Kasumi-1 (cell line): Measurements from ENCODE around the gene ITPRIPL2.

ENCODE experiments used
- DNase-seq, 2 experiments: peaks; one replicate each; lab custom pipeline; 2025; lab: John Stamatoyannopoulos, UW

The ITPRIPL2 gene

DNA sequence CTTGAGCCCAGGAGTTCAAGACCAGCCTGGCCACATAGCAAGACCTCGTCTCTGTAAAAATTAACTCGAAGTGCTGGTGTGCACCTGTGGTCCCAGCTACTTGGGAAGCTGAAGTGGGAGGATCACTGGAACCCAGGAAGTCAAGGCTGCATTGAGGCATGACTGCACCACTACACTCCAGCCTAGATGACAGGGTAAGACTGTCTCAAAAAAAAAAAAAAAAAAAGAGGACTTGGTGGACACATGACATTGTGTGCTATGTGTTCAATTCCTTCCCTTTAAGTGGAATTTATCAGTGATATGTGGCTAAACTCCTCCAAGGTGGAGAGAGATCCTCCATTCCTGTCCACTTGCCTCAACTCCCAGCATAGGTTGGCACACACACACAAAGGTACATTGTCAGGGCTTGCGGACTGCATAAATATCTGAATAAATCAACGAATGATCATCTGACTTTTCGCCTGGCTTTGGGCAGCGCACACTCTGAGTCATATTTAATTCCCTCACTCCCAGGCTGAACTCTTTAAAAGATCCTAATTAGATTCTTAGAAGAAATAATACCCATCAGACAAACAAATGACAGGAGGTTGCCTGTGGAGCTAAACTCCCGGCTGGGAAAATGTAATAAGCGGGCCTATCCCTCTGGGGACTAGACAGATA, 29.3 kb downstream of the ITPRIPL2 start:
- DNase-seq: no peak

DNA sequence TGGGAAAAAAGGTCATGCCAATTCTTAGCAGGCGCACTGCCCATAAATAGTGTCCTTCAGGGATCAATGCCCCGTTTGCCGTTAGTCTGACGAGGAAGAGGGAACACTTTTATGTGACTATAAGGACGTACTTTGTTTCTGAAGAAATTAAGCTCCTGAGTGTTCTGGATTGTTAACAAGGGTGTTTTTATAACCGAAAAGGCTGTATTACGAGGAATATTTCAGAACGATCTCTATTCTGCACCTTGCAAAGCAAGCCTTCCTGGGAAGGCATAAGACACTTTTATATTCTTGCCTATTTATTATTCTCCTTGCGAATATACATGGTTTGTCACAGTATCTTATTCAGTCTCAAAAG, 29.8 kb downstream of the ITPRIPL2 start:
- DNase-seq: no peak

DNA sequence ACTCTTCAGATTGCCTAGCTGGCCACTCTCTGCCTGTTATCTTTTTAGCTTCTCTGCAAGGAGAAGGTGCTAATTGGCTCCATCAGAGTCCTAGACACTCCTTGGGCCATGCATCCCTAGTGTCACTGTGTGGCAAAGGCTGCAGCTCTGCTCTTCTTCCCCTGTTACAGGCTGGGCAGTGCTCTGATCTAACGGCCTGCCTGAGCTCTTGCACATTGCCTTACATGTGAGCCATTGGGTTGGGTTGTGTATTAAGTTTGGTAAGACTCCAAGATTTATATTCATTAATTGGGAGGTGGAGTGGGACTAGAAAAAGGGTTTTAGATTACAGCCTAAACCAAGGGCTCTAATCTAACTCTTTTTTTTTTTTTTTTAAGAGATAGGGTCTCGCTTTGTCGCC, 31.2 kb downstream of the ITPRIPL2 start:
- DNase-seq: no peak

DNA sequence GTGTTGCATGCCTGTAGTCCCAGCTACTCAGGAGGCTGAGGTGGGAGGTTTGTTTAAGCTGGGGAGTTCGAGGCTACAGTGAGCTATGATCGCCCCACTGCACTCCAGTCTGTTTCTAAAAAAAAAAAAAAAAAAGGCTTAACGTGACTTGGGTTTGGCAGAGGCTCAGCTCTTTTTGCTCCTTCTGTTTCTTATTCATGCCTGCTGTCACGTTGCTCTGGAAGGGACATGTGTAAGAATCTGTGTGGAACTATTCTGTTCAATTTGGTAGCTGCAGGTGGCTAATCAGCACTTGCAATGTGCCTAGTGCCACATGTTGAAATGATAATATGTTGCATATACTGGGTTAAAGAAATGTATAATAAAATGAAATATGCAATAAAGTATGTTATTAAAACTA, 33.4 kb downstream of the ITPRIPL2 start:
- no peak for DNase-seq

DNA sequence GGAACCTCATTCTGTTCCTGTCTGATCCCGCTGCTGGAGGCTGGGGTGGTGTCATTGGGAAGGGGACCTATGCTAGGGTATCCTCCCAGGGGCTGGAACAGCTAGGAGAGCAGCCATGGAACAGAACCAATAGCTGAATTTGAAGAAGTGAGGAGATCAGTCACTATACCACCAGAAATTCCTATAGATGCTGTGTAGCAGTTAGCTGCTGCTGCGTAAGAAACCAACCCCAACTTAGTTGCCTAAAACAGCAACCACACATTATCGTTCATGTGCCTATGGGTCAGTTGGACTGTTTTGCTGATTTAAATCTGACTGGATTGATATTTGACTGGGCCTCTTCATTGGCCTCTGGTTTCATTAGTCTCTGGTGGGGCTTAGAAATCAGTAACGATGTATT, 33.9 kb downstream of the ITPRIPL2 start:
- no peak for DNase-seq

DNA sequence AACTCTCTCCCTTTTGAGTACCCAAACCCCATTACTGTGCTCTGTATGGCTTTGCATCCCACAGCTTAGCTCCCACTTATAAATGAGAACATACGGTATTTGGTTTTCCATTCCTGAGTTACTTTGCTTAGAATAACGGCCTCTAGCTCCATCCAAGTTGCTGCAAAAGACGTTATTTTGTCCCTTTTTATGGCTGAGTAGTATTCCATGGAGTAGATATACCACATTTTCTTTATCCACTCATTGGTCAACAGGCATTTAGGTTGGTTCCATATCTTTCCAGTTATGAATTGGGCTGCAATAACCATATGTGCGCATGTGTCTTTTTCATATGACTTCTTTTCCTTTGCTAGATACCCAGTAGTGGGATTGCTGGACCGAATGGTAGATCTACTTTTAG, 34.4 kb downstream of the ITPRIPL2 start:
- DNase-seq: no peak

DNA sequence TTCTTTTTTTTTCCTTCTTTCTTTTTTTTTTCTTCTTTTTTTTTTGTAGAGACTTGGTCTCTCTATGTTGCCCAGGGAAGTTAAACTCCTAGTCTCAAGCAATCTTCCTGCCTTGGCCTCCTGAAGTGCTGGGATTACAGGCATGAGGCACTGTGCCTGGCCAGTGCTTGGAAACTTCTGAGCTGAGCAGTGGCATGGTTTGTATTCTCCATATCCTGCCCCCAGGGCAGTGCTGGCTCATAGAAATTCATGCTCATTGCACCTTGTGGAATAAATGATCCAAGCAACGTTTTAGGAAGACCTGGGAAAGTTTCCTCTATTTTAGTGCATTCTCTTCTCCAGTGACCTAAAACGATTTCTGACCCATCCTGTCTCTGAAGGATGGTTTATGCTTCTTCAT, 37.5 kb downstream of the ITPRIPL2 start:
- no peak for DNase-seq

DNA sequence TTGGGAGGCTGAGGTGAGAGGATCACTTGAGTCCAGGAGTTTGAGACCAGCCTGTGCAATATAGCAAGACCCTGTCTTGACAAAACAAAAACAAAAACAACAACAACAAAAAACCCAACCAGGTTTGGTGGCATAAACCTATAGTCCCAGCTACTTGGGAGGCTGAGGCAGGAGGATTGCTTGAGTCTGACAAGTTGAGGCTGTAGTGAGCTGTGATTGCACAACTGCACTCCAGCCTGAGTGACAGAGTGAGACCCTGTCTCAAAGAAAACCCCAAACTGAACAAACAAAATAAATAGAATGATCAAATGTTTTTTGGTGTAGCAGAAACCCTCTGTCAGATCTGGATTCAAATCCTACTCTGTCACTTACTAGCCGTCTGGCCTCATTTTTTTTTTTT, 38.3 kb downstream of the ITPRIPL2 start:
- DNase-seq: no peak

DNA sequence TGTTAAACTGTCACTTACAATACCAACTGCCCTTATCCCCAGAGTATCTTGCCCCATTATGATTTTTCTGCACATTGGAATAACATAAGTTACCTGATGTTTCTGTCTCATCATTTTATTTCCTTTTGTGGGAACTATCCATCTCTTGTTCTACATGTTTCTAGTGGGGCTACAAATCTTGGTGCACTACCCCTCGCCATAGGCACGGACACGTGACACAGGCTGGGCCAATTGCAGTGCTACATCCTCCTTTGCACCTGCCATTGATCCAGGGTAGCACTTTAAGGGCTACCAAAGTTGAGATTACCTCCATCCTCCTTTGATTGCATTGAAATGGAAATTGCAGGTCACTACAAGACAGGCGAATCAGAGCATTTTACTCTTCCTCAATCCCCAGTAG, 40.1 kb downstream of the ITPRIPL2 start:
- no peak for DNase-seq

DNA sequence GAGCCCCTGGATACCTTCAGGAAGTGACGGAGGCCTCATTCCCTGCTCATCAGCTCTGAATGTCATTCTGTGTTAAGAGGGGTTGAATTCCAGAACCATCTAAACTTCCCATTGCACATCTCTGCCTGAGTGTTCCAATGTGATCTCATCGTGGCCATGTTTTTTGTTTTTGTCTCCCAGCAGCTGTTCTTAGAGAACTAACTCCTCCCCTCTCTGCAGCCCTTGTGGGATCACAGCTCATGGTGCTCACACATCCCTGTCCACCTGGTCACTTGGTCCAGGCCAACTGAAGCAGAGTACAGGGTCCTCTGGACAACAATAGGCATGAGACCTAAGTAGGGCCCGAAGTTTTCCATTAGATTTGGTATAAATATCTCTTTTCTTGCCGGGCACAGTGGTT, 48.3 kb downstream of the ITPRIPL2 start:
- no peak for DNase-seq

DNA sequence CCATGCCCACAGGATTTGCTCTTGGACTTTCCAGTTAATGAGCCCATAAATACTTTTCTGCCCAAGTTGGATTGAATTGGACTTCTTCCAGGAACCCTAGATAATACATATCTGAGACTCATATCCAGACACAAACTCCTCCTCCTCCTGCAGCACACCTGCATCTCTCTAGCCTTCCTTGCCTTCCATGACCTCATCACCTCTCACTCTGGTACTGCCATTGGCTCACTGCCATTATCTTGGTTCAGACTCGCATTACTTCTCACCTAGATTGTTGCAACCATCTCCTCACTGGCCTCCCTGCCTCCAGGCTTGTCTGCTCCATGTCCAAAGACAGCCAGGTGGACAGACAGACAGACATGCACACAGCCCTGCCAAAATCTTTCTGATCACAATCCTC, 49.5 kb downstream of the ITPRIPL2 start:
- no peak for DNase-seq

DNA sequence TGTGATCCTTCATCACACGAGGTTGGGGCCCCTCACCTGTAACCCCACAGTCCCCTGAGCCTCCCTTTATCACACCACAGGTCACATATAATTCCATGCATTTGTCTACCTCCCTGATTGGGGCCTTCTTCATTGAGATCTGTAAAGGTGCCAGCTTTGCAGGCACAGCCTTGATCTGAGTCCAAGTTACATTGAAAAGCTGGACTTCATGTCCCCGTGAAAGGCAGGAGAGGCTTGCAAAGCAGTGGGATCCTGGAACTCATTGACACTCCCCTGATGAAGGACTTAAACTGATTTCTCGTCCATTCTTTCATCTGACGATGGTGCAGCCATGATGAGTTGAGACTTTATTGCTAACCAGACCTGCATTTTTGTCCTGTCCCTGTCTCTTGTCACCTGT, 50.5 kb downstream of the ITPRIPL2 start:
- no peak for DNase-seq

DNA sequence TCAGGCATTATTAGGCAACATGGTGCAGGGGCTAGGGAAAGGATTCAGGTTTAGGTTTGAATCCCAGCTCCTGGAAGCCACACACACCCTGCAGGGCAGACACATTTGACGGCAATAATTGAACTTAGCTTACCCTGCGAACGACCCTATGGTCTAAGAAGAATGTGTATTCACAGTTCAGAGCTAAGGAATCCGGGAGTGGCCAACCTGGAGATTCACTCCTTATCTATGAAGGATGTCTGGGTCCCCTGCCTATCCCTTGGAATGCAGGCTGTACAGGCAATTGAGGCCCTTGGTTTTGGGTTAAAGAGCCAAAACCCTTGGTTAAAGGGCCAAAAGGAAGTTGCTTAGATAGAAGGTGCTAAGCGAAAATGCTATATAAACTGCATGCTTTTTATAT, 51.3 kb downstream of the ITPRIPL2 start:
- no peak for DNase-seq

DNA sequence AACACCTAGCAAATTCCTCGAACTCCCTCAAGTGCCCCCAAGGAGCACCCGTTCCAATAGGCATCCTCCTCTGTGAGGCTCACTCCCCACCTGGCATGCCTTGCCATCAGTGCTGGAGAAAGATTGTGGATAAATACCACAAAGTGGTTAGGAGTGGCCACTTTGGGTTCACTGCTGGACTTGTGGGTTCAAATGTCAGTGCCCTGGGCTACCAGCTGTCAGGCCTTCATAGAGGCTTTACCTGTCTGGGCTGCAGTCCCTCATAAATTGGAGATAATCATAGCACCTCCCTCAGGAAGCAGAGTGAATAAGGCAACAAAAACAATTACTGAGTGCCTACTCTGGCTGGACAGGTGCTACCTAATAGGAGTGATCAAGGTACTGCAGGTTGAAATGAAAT, 52.7 kb downstream of the ITPRIPL2 start:
- DNase-seq: no peak

DNA sequence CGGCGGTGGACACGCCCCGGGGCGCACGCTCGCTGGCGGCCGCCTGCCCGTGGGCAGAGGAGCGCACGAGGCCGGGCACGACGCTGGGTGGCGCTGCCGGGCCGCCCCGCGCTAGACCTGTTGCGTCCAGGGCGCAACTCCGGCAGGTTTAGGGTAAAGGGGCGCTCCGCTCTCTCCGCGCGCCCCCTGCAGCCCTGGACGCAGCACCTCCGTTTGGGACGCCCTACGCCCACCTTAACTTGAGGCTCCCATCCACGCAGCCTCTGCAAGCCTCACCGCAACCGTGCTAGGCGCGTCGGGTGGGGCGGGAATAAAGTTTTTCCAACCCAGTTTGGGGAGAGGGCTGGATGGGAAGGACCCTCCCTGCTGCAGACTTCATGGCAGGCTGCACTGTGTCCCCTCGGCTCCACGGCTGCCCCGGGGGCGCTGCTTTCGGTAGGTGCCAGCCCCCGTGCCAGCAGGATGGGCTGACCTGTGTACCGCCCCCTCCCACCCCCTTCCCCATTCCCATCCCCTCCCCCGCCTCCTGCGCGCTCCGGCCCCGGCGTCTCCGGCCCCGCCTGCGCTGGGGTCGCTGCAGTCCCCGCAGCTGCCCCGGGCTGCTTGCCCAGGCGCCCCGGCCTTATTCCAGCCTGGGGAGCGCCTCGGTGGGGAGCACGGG, 54.1 kb downstream of the ITPRIPL2 start, which contains the start of gene SYT17:
SYT17 (plus strand) TSS at position 531 of the 661 bp plus-strand sequence. CDS start 407 bp downstream, outside the sequence.
- peak; percentile 9 to 20 for DNase-seq

DNA sequence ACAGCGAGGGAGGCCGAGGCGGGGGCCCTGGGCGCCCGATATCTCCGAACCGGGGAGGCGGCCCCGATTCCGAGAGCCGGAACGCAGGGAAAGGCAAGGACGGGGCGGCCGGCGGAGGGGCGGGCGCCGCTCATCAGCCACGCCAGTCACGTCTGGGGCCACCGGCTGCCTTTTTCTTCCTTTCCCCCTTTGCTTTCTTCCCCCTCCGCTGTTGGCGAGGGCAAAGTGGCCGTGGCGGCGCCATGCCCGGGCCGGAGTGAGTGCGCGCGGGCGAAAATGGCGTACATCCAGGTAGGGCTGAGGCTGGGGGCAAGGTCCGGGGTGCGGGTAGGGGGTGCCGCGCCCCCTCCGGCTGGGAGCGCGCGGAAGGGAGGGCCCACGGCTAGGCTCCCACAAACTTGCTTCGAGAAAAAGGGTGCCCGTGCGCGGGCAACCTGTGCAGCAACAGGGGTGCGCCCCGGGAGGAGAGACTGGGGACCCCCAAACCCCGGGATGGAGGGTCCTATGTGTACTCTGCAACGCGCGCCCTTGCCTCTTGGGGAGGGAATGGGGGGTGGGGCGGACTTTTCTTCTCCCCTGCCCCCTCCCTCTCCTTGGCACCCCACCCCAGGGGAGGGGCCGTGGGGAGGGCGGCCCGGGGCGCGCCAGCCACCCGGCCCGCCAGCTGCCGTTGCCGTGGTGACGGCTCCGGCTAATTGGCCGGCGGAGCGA, 54.8 kb downstream of the ITPRIPL2 start:
- no peak for DNase-seq

DNA sequence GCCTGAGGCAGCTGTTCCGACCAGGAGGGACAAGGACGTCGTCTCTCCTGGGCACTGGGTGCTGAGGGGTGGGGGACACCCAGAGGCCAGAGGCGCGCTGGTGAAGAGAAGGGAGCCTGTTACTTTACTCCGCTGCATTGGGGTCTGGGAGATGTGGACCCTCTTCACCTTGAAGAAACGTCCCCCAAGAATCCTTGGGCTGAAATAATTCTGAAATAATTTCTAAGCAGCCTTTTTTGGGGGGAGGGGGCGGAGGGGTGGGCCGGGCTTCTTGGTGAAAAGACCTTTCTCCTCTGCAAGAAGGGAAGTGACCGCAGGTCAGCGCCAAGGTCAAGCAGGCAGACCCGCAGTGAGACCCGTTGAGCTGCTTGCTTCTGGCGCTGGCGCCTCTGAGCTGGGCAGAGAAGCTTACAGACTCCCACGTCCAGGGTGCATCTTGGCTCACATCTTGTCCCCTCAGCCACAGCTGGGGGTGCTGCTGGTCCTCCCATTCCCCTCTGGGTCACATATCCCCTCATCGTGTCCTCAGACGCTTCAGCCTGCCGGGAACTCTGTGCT, 55.4 kb downstream of the ITPRIPL2 start:
- no peak for DNase-seq

DNA sequence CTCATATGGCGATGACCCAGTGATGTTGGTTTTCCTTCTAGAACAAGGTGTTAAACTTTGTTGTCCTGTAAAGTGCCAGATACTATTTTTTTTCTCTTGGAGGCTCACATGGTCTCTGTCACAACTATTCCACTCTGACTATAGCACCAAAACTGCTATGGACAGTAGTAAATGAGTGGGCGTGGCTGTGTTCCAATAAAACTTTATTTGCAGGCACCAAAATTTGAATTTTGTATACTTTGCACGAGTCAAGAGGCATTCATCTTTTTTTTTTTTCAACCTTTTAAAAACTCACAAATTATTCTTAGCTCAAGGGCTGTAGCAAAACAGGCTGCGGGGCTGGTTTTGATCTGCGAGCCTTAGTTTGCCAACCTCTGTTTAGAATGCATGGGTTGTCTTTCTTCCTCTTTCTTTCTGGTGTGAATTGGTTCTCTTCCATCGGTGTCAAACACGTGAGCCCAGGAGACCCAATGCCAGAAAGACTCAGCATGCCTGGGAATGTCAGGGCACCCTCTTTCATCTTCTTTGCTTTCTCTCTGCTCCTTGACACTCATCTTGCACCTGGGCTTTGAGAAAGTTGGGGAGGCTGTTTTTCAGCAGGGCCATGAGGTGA, 56.4 kb downstream of the ITPRIPL2 start:
- DNase-seq: no peak
